Tibial nerve (tissue), 3 donors: ENCODE measurements around the gene HS6ST3.

Source experiments
- CTCF ChIP-seq, 5 experiments: fragments of 200-600 bp in 3 of 5; fragments of 450-650 bp in 2 of 5; sonication (generic) in 3 of 5; IDR thresholded peaks; one replicate each; pipeline ENCODE4 v1.5.1; 2016 to 2019; ENCODE audit warnings: antibody characterized with exemption in 5 of 5, mild to moderate bottlenecking in 3 of 5, moderate library complexity in 2 of 5
- POLR2A ChIP-seq, 2 donors: fragments of 450-650 bp; IDR thresholded peaks; one replicate each; pipeline ENCODE4 v1.6.1; 2017; ENCODE audit warnings: antibody characterized with exemption in 2 of 2, mild to moderate bottlenecking in 2 of 2, moderate library complexity in 2 of 2

- TF ChIP-seq CTCF (IDR thresholded peaks at IDR 0.05) (no peak), POLR2A (IDR thresholded peaks at IDR 0.05) (no peak)
These were observed 421.7 kb downstream of the HS6ST3 start for GRCh38 chr13:96511587-96511986.
